Fibroblast of skin of back (primary cell): ENCODE measurements around the gene COX10.
"Not testable (repeated sequence)": the region's sequence is repeated elsewhere in the genome, so short reads cannot be mapped to it uniquely, and the experiment has no call there.

Source experiments
- DNase-seq: peaks from one replicate; pipeline ENCODE4 v3.0.0-alpha.2; 2013

The COX10 gene

DNA sequence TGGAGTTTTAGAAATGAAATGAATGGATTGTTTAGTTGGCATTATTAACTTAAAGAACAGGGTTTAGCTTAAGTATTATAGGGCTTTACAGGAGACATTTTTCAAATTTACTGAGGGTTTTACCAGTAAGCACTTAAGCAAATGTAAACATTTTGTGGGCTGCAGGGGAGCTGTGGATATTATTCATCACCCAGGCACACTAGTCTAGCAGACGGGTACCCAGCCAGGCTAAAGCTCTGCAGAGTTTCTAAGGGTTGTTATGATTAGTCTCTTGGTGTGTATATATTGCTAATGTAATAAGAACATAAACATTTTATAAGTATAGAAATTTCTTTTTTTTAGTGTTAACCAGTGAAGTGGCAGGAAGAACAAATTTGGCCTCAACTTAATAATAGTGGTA is 110.6 kb downstream of the COX10 start:
- DNase-seq, result not testable (repeated sequence)

DNA sequence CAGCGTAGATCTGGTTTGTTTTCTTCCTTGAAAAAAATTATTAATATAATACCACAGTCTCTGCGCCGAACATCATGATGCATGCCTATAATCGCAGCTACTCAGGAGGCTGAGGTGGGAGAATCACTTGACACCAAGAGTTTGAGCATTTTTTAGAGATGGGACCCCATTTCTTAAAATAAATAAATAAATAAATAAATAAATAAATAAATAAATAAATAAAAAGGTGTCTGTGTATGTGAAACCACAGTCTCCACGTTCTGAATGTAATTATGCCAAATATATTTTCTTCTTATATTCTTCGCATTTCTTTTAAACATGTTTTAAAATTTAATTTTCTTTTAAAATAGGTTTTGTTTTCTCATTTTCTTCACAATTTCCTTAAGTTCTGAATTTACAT is 112.8 kb downstream of the COX10 start:
- not testable (repeated sequence) for DNase-seq

- not testable (repeated sequence) for DNase-seq
Observed at GRCh38 chr17:14184536-14184935, 115.2 kb downstream of the COX10 start.

- DNase-seq, result not testable (repeated sequence)
Observed at GRCh38 chr17:14186443-14186842, 117.1 kb downstream of the COX10 start.

GRCh38 chr17:14190774-14191173 is 121.5 kb downstream of the COX10 start:
- DNase-seq, result not testable (repeated sequence)

GRCh38 chr17:14191469-14191868 is 122.2 kb downstream of the COX10 start:
- DNase-seq, result not testable (repeated sequence)

GRCh38 chr17:14192039-14192438 is 122.7 kb downstream of the COX10 start:
- DNase-seq, result not testable (repeated sequence)

DNA sequence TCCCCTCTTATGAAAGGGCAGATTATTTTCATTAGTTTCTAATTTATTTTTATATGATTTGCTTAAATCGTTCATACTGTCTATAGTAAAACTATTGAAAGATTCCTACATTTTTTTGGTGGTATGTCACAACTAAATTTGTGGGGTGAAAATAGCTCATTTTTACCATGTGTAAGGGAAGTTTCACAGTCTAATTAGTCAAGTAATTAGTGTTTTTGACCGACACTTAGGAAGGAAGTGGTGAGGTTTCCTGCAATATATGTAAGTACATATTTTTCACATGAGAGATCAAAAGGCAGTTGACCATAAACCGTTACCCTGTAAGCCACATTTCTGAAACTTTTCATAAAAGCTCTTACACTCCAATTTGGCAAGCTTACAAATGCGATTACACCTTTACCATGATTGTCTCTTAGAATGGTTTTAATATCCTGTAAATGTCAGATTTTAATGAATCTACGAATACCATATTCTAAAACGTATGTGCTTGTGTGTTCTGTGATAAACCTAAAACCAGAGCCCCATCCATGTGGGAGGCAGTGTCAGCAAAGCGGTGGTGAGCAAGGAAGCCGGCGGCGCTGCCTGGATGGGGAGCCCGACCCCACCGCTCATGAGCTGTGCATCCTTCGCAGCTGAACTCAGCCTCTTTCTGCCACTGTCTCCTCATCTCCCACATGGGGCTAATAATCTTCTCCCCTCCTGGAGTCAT is 123.5 kb downstream of the COX10 start:
- DNase-seq, result not testable (repeated sequence)

DNA sequence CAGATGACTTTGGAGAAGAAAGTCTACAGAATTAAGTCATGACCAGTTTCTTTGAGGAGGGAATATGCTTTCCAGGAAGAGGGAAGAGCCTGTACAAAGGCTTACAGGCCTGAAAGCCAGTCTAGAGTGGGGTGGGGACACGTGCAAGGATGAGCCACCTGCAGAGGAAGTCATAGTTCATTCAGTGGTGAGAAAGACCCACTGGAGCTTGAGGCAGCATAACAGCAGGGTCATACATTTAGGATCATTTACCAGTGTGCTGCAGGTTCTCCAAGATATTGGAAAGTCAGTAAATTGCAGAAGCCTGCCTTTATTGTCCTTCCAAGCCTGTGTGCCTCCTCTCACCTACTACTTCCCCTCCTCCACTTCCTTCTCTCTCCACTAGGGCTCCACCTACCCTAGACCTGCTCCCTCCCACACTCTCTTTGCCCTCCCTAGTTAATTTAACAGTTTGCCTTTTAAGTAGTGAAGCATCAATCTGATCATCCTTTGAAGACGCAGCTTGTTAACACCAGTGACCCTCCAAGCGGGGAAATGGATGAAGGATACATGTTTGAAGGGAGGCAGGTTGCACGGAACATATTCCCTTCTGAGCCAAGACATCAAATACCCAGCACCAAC is 127.2 kb downstream of the COX10 start:
- no peak for DNase-seq

DNA sequence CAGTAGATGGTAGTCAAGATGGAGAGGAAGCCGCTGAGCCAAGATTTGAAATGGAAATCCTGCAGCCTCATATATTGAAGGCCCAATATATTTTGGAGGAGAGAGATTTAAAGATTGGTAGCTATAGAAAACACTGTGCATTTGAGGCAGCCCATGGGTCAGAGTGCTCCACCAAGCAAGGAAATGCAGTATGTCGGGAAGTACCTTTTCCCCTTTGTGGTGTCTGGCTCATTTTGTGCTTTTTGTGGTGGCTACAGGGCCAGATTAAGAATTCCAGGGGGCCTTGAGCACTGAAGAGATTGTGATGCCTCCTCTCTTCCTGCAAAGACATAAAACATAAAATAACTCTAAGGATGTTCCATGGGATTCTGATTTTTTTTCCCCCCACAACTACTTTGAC is 127.8 kb downstream of the COX10 start:
- DNase-seq, result no peak

GRCh38 chr17:14197586-14197985 is 128.3 kb downstream of the COX10 start:
- DNase-seq, result no peak

DNA sequence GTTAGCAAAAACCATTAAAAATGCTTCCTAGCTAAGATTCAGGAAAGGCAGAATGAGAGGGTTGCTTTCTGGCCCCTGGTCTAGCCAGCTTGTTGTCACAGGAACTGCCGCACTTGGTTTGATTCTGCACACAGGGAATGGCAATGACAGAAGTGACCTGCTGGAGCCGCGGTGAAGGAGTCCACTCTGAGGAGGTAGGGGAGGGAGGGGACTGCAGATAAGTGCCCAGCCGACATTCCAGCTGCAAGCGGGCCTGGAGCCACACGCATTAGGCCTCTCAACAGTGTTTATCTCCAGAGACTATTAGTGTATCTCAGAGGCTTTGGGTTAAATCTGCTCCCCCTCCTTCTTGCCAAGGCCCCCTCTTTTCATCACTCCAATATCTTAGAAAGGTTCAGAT is 128.7 kb downstream of the COX10 start:
- DNase-seq, result no peak

DNA sequence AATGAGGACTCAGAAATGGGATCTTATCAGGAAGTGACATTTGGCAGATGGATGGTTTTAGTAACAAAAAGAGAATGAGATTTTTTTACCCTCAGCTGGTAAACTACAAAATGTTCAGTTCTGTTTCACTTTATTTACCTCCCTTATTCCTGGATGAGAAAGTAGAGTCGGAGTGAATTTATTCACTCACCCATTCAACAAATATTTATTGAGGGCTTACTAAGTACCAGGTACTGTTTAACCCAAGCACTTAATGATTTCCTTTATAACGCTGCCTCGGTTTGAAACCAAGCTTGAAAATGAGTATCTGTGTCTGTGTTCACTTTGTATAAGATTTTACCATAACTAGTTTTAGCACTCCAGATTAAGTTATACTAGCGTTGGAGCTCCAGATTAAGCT is 129.3 kb downstream of the COX10 start:
- DNase-seq, result no peak

GRCh38 chr17:14199601-14200000 is 130.3 kb downstream of the COX10 start:
- no peak for DNase-seq

DNA sequence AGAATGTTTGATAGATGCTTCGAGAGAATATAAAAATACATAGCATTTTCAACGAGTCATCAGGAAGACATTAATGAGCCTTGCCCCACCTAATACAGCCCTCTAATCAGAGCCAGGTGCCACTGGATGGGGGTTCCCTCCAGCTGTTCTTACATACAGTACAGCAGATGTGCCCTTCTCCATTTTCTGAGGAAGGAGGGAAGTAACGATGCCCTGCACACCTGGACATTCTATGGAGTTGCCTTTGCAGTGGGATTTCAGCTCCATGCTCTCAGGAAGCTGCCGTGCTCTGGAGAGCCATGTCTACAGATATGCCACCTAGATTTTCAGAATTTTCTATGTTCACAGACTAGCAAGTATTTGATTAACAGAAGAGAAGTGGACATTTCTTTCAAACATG is 131.1 kb downstream of the COX10 start:
- no peak for DNase-seq

- no peak for DNase-seq
Observed at GRCh38 chr17:14201021-14201987, 132.0 kb downstream of the COX10 start.

GRCh38 chr17:14201988-14202380 is 132.7 kb downstream of the COX10 start:
- no peak for DNase-seq

GRCh38 chr17:14202388-14203166 is 133.3 kb downstream of the COX10 start:
- no peak for DNase-seq

DNA sequence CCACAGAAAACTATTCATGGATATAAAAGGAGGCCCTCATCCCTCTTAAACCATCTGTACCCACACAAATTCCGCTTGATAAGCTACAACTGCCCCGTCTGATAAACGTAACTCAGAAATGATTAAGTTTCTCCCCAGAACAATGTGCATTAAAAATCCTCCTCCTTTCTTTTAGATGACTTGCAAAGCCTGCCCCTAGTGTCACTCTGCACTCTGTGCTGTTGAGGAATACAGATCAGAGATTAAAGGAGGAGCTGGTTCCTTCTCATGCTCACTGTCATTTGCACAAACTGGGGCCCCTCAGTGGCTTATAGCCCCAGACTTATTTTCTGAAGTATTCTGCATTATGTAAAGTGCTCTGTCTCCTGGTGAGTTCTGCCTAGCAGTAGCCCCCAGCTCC is 134.1 kb downstream of the COX10 start:
- no peak for DNase-seq

- no peak for DNase-seq
Observed at GRCh38 chr17:14204084-14204483, 134.8 kb downstream of the COX10 start.

GRCh38 chr17:14204546-14204945 is 135.2 kb downstream of the COX10 start:
- DNase-seq, result no peak

GRCh38 chr17:14205380-14205779 is 136.1 kb downstream of the COX10 start:
- no peak for DNase-seq
